NCI-H1105 (cell line): ENCODE results near the gene LELP1.

Experiments
- DNase-seq: peaks from one replicate; lab custom pipeline; 2025; lab: John Stamatoyannopoulos, UW

The LELP1 gene

DNA sequence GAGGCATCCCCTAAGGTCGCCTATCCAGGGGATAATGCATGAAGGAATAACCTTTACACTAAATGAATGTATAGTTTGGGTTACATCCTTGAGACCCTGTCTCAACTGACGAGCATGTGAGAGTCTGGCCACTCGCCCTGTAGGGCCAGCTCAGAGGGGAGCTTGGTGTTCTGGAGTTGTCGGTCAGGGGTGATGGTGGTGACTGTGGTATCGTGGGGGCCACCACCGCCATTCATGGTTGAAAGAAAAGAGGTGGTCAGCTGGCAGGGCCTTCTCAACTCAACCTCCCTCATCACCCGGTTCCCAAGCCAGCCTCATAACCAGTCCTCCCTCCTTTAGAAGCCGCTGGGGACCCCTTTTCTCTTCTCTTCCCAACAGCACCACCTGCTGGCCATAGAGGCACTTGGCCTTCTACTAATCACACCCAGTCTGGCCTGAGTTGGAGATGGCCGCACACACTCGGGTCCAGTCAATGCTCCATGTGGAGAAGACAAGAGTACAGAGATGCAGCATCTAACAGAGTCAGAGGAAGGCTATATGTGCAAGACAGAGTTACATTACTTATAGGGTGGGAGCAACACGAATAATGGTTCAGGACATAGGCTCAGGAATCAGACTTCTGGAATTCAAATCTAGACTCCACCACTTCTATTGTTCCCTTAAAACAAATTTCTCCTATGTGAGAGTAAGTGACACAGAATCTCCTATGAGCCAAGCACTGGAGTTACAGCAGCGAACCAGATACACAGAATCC, 26.0 kb downstream of the LELP1 start:
- peak; percentile 3 for DNase-seq

DNA sequence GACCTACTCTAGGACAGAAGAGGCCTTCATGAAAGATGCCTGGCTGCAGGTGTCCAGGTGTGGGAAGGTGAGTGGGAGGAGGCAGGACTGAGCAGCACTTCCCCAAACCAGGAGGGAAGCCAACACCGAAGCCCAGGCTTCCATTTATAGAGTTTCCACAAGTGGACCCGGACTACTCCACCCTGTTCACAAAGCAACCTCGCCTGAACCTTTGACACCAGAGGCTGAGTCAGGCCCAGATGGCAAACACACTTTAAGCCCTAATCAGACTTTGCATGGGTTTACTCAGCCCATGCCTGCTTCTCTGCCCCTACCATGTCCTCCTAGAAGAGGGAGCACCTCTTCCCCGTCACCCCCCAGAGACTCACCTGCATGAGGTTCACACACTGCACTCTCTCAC, 28.1 kb downstream of the LELP1 start:
- no peak for DNase-seq

DNA sequence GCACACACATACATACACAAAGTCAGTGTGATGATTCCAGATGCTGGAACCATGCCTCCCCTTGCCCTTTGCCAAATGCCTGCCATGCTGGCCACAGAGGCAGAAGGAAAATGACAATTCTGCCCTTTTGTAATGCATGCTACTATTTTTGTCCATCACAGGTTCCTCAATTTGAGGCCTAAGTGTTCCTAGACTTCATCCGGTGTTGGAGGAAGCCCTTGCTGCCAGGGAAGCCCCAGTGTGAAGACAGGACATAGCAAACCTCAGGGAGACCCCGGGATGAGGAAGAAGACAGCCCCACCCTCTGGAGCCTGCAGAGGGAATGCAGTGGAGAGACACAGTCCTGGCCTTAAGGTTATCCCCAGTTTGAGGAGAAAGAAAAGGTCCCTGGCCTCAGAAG, 28.6 kb downstream of the LELP1 start:
- DNase-seq, result no peak

DNA sequence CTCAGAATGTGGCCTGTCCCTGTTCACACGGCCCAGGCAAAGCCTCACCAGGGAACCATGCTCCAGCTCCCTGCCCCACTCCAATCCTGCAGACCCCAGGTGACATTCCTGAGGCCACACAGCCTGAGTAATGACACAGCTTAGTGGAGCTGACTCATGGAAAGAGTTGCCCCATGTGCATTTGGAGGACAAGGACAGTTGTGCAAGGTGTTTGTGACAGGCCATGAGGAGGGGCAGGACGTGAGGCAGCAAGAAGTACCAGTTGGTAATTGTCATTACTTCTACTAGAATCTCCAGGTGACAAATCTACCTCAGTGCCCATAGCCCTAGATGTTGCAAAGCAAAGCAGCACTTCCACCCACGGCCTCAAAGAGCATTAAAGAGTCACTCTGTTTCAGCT, 29.3 kb downstream of the LELP1 start:
- no peak for DNase-seq

DNA sequence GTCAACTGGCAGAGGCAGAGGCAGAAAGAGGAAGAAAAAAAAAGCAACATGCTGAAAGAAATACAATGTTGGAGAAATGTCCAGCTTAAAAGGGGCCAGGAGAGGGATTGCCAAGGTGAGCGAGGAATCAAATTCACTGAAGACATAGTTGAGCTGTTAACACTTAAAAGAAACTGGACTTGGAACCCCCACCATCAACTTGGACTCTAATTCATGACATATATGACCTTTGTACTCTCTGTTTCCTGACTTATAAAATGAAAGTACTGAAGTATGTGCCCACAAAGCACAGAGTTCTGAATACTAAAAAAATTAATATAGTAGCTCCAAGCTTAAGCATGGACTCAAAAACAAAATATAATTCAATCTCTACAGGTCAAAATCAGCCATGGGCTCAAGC, 30.2 kb downstream of the LELP1 start:
- no peak for DNase-seq

DNA sequence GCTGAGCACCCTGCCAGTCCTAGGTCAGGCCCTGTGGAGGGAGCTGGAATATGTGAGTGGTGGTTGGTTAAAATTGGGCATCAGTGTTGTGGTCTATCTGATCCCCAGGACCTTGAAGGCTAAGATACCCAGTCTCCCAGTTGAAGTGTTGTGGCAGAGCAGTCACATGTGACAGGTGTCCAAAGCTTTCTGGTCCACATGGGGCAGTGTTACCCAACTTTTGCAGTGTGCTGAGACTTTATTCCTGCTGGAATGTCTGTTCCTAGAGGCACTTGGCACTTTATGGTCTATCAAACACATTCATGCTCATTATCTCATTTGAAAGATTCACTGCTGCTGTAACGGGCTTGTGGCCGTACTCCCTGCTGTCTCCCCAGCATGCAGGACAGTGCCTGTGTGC, 35.3 kb downstream of the LELP1 start:
- DNase-seq, result no peak

DNA sequence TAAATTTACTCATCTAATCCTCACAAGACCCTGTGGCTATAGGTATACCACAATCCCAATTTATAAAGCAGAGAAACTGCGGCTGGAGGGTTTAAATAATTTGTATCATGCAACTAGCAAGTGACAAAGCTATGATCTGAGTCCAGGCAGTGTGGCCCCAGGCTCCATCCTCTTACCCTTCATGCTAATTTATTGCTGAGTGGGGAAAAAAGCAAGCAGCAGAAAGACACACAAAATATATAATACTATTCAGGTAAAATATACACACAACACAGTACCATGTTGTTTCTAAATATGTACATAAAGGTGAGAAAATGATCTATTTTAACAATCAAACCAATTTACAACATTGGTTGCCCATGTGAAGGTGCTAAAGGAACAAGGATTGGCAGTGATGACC, 38.9 kb downstream of the LELP1 start:
- no peak for DNase-seq

DNA sequence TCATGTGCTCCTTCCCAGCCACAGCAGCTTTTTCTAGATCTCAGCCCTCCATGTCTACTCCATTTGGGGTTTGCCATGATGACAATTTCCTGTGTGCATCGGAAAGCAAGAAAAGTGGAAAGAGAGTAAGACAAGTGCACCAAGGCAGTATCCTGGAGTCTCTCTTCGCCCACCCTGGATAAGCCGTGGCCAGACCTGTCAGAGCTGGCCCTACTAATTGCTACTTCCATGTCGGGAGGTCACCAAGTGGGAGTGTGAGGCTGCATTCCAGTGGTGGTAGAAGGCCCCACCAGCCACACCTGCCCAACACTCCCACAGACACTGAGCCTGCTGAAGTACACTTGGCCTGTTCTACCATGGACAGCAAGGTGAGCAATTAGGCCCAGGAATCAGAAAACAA, 42.2 kb downstream of the LELP1 start:
- no peak for DNase-seq

DNA sequence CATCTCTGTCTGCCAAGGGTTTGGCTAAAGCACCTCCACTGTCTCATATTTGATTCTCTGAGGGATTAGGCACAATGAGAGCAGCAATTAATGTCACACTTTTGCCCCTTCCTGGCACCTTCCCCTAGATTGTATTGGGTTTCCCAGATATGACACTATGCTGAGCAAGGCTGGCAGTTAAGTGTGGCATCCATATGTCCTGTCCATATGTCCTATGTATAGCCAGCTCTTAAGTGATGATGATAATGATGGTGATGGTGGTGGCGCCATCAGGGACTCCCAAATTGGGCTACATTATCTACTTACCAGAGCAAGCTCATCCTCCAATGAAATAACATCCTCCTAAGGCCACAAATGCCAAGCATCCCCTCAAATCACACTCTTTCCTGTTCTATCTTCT, 42.8 kb downstream of the LELP1 start:
- DNase-seq, result no peak

DNA sequence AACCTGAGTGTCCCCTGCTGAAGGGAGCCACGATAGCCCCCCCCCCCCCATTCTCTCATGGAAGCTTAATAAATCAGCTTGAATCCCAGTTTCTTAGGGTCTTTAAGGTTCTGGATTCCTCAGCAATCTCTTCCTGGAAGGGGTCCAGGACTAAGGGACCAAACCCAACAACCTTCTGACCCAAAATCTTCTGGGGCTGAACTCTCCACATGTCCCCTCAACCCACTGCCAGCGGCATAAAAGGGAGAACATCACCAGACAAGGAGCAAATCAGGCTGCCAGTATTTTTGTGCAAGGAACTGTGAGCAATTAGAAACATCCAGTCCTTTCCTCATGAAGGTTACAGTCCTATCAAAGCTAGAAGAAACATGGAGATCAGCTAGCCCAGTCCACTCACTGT, 43.6 kb downstream of the LELP1 start:
- DNase-seq, result no peak

DNA sequence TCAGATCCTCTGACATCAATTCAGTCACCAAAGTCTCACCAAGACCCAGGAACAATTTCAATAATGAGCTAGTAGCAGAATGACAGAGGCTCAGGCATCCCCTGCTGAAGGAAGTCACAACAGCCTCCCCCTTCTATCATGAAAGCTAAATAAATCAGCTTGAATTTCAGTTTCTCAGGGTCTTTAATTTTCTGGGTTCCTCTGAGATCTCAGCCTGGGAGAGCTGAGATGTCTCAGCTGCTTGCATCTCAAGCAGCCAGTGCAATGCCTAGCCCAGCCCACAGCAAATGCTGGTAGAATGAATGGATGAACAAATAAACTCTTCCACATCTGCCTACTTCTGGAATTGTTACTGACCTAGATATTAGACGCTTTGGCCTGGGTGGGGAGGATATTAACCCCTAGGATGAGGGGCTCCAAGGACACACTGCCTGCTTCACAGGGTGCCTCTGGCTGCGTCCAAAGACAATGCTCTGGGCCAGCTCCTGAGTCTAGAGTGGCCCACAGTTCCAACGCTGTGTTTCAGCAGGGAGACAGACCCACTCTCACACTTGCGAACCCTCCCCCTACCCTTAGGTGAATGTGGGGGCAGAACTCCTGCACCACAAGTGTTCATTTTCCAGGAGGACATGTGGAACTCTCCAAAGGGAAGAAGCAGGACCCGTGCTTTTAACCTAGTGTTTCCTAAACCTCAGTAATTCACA, 45.1 kb downstream of the LELP1 start:
- no peak for DNase-seq

DNA sequence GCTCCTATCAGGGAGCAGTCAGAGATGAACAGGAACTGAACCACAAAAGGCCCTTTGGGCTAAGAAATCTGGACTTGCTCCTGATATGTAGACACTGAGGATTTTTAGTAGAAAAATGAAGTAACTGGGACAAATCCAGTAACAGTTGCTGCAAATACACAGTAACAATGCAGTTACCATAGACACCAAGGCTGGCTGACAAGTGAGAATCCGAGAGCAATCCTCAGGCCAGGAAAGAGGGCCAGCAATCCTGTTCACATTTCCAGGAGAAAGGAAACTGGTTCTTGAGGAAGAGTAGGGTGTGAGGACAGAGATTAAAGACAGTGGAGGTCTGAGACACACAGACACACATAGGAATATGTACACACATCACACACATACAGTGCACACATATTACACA, 46.9 kb downstream of the LELP1 start:
- no peak for DNase-seq

DNA sequence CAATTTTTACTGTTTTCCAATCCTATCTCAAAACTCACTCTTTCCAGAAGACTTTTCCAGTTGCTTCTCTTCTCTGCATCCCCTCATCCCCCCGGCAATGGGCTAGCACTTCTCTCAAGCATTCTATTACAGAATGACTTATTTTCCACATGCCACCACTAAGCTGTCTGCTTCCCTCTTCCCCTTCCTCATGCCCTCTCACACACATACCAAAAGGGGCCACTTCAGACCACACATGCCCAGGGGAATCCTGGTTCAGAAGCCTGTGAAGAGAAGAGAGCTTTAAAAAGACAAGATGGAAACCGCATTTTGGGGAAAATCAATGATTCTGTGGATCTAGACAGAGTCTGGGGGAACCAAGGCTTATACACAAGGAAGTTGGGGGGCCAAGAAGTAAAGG, 47.9 kb downstream of the LELP1 start:
- DNase-seq, result no peak

DNA sequence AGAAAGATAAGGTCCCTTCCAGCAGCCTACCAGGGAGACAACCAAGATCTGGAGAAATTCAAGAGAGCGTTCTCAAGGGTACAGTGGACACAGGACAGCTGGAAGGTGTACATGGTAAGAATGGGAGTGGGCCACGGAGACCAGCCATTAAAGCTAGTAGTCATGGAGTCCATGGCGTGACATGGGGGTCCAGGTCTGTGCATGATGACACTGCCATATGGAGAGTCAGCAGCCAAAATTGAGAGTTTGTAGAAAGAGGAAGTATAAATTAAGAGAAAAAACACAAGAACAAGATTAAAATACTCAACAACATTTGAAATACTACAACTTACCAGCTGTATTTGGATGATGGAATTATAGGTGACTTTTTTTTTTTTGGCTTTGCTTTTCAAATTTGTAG, 48.3 kb downstream of the LELP1 start:
- DNase-seq, result no peak

DNA sequence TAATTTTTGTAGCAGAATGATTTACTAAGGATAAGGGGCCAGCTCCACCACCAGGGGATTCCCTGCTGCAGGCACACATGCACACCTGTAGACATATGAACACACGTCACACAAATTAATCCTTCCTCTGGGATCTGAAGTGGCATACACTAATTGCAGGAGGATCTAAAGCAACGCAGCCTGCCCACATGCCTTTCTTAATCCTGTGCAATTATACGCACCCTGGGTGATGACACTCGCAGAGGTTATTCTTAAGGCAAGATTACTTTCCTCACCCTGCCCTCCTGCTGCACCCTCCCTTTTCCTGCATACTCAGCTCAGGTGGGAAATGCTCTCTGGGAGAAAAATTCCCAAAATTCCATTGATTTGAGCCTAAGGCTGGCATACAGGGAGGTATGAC, 48.8 kb downstream of the LELP1 start:
- DNase-seq, result no peak

DNA sequence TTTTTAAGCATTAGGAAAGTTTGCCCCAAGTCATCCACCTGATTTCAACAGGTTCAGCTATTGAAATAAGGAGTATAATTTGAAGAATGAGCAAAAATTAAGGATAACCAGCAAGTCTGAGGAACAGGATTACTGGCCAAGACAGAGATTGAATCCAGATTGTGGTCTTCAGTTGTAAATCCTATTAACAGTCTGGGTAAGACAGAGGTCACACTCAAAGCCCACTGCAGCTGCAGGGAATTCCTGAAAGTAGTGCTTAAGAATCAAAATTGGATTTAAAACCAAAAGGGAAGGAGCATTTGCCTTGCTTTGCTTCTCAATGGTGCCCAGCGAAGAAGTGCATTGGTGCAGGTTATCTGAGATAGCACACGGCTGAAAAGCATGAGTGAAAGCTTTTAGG, 49.8 kb downstream of the LELP1 start:
- no peak for DNase-seq

DNA sequence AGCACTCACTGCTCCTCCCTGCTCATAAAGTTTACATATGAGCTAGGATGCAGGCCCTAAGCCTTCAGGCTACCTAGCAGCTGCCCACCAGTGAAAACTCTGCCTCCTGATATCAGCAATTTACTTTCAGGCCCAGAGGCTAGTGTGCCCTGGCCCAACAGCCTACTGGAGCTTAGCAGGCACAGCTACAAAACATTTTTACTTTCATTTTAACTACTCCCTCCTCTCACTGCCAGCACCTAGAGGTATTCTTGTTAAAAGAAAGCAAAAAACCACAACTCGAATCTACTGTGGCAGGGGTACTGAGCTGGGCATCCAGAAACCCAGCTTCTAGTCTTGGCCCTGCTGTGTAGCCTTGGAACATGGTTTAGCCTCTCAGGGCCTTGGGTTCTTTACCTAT, 50.5 kb downstream of the LELP1 start:
- no peak for DNase-seq
